GM20431 (cell line): ENCODE measurements around the gene VWA3A.
"Not testable (repeated sequence)": the region's sequence is repeated elsewhere in the genome, so short reads cannot be mapped to it uniquely, and the experiment has no call there.

Experiments
- in situ Hi-C: fragments of 300-500 bp; cut with MseI, MboI; formaldehyde crosslinking; loops from one replicate; pipeline ENCODE4 v1.15.0; 2020; ENCODE audit warnings: low sequenced_read_pairs; ENCODE audit not compliant: unreplicated experiment

The VWA3A gene

GRCh38 chr16:22171953-22172352 is 79.6 kb downstream of the VWA3A start:
- in situ Hi-C loops, result no loop called here

- in situ Hi-C loops, result not testable (repeated sequence)
Measured at GRCh38 chr16:22172642-22173041, 80.3 kb downstream of the VWA3A start.

GRCh38 chr16:22174642-22175041 is 82.3 kb downstream of the VWA3A start:
- in situ Hi-C loops, result no loop called here

GRCh38 chr16:22177968-22178930 is 85.9 kb downstream of the VWA3A start:
- in situ Hi-C loops, result no loop called here

GRCh38 chr16:22181426-22181825 is 89.1 kb downstream of the VWA3A start:
- in situ Hi-C loops, result no loop called here

GRCh38 chr16:22181843-22182242 is 89.5 kb downstream of the VWA3A start:
- in situ Hi-C loops, result no loop called here

- in situ Hi-C loops, result no loop called here
Measured at GRCh38 chr16:22183335-22183734, 91.0 kb downstream of the VWA3A start.

- in situ Hi-C loops, result no loop called here
Measured at GRCh38 chr16:22183901-22184614, 91.7 kb downstream of the VWA3A start.

GRCh38 chr16:22184615-22184968 is 92.3 kb downstream of the VWA3A start:
- in situ Hi-C loops, result no loop called here

GRCh38 chr16:22186517-22186916 is 94.2 kb downstream of the VWA3A start:
- in situ Hi-C loops, result no loop called here

- in situ Hi-C loops, result no loop called here
Measured at GRCh38 chr16:22188267-22188594, 95.9 kb downstream of the VWA3A start.

- in situ Hi-C loops, result no loop called here
Measured at GRCh38 chr16:22188595-22189442, 96.5 kb downstream of the VWA3A start.

- in situ Hi-C loops, result no loop called here
Measured at GRCh38 chr16:22189473-22190080, 97.2 kb downstream of the VWA3A start.

- in situ Hi-C loops, result no loop called here
Measured at GRCh38 chr16:22190081-22190775, 97.9 kb downstream of the VWA3A start.

- in situ Hi-C loops, result no loop called here
Measured at GRCh38 chr16:22190776-22191531, 98.6 kb downstream of the VWA3A start.

GRCh38 chr16:22191532-22192260 is 99.4 kb downstream of the VWA3A start:
- in situ Hi-C loops, result no loop called here

GRCh38 chr16:22192261-22193062 is 100.1 kb downstream of the VWA3A start:
- in situ Hi-C loops, result no loop called here

GRCh38 chr16:22193063-22193411 is 100.7 kb downstream of the VWA3A start:
- in situ Hi-C loops, result no loop called here
